ENCODE results near the gene FN1.

GRCh38 chr2:215313255-215313613 is 122.6 kb downstream of the FN1 start:
- TF ChIP-seq CTCF (IDR thresholded peaks at IDR 0.05) (no peak), POLR2A (IDR thresholded peaks at IDR 0.05) (no peak)
